ENCODE data around the gene BMPR1B.

- TF ChIP-seq CTCF (conservative IDR thresholded peaks at IDR 0.05; ENCODE audit: low read depth, low read length) (no peak), POLR2A (IDR thresholded peaks at IDR 0.05; ENCODE audit: low read depth, low read length) (no peak), BHLHE40 (IDR thresholded peaks at IDR 0.05; ENCODE audit: low read depth, low read length) (no peak)
These were observed 45.4 kb downstream of the BMPR1B start for GRCh38 chr4:94803181-94803580.

Measured in IMR-90 (cell line).